Esophagus muscularis mucosa (tissue), 4 donors: Measurements from ENCODE around the gene CLEC11A.

Source experiments
- CTCF ChIP-seq, 3 experiments: fragments of 200-600 bp in 2 of 3; fragments of 450-650 bp in 1 of 3; sonication (generic) in 2 of 3; IDR thresholded peaks; one replicate each; pipeline ENCODE4 v1.5.1; 2017 to 2019; ENCODE audit warnings: antibody characterized with exemption in 3 of 3, mild to moderate bottlenecking in 2 of 3, moderate library complexity in 1 of 3
- EP300 ChIP-seq: sonication (generic); formaldehyde crosslinking; IDR thresholded peaks from one replicate; pipeline ENCODE4 v1.6.1; 2017; ENCODE audit warnings: antibody characterized with exemption
- POLR2A ChIP-seq: fragments of 450-650 bp; IDR thresholded peaks from one replicate; pipeline ENCODE4 v1.6.1; 2017; ENCODE audit warnings: antibody characterized with exemption, moderate library complexity, mild to moderate bottlenecking, low read depth

- TF ChIP-seq CTCF (IDR thresholded peaks at IDR 0.05) = no peak
- no peak for TF ChIP-seq POLR2A
- no peak for TF ChIP-seq EP300
Measured at GRCh38 chr19:50697414-50698124, 25.6 kb upstream of the CLEC11A start.
